Osteocyte (in vitro differentiated cells): ENCODE data around the gene ZDHHC19. TPM values are rescaled to one million over a fixed set of nuclear protein-coding genes. Genes with fewer than 3 reads are reported as not detected.

Source experiments
- DNase-seq: peaks from one replicate; pipeline ENCODE4 v3.0.0; 2021; ENCODE audit warnings: mixed read lengths; ENCODE audit not compliant: unreplicated experiment; ENCODE audit errors: extremely low spot score
- H3K27ac Mint-ChIP-seq: one replicate; pipeline ENCODE4 v1.8.0; 2021; ENCODE audit warnings: mild to moderate bottlenecking, mixed read lengths; ENCODE audit not compliant: unreplicated experiment
- H3K27me3 Mint-ChIP-seq: one replicate; pipeline ENCODE4 v1.8.0; 2021; ENCODE audit warnings: mixed read lengths; ENCODE audit not compliant: unreplicated experiment
- H3K36me3 Mint-ChIP-seq: one replicate; pipeline ENCODE4 v1.8.0; 2021; ENCODE audit warnings: mixed read lengths; ENCODE audit not compliant: unreplicated experiment
- H3K4me1 Mint-ChIP-seq: one replicate; pipeline ENCODE4 v1.8.0; 2021; ENCODE audit warnings: mixed read lengths; ENCODE audit not compliant: unreplicated experiment
- H3K4me3 Mint-ChIP-seq: one replicate; pipeline ENCODE4 v1.8.0; 2021; ENCODE audit warnings: mild to moderate bottlenecking, moderate library complexity, mixed read lengths; ENCODE audit not compliant: unreplicated experiment
- H3K9me3 Mint-ChIP-seq: one replicate; pipeline ENCODE4 v1.8.0; 2021; ENCODE audit warnings: mixed read lengths; ENCODE audit not compliant: unreplicated experiment
- long read RNA-seq: library from polyadenylated mRNA; unstranded; transcript quantifications from one replicate; pipeline ENCODE4 v2.0.0, GENCODE V29; 2021
- total RNA-seq: library from RNA; stranded (reverse); gene quantifications from 2 replicates; pipeline ENCODE4 v1.2.1, GENCODE V29; 2021
- TF ChIP-seq, protein P1 (sequence below): fragments of 200-600 bp; sonication (generic); IDR thresholded peaks from 2 replicates; pipeline ENCODE4 v1.5.0; 2021; ENCODE audit warnings: antibody characterized with exemption, mild to moderate bottlenecking, moderate library complexity

The ZDHHC19 gene
- total RNA-seq = not detected in 2 replicates
- long read RNA-seq = 0 reads

DNA sequence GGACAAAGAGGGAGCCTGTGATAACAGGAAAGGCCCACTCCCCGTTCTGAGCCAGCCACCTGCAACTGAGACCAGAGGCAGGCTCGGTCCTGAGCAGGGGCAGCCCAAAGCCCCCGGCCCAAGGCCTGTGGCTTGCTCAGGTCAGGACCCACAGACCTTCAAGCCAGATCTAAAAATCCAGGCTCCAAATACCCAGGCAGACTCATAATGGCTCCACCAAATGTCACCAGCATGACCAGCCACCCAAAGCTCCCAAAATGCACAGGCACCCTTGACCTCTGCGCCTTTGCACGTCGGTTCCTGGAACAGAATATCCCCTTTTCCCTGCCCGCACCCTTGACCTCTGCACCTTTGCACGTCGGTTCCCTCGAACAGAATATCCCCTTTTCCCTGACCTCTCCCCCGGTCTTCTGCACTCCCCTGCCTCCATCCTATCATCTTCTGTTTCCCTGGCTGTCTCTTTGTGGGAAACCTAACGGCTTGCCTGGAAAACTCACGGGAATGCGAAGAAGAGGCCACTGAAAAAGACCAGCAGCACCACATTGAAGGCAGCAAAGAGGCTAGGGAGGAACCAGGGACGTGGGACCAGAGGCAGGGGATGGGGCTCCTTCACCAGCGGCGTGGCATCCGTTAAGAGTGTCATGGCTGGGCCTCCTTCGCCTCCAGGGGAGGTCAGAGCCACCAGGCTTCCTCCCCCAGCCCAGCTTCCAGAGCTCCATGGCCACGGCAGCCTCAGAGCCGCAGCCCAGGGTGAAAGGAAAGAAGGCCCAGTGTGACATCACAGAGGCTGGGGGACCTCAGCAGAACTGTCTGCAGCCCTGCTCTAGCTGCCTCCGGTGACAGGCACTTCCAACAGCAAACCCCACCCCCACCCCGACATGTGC, at the start of gene ZDHHC19:
Gene ZDHHC19, minus strand, starts transcription at position 728 of the 884 bp plus-strand sequence. Its CDS starts 85 bp downstream, at position 643.
- Mint-ChIP-seq H3K27ac (no peak within 1 kb of the TSS), H3K4me3 (no peak within 1 kb of the TSS), H3K36me3 (no peaks in the 10 kb centered on the region), H3K4me1 (peaks cover 6% of the 10 kb centered on the region), H3K27me3 (peaks cover 9% of the 10 kb centered on the region), H3K9me3 (no peaks in the 10 kb centered on the region)
- TF ChIP-seq, protein P1, sequence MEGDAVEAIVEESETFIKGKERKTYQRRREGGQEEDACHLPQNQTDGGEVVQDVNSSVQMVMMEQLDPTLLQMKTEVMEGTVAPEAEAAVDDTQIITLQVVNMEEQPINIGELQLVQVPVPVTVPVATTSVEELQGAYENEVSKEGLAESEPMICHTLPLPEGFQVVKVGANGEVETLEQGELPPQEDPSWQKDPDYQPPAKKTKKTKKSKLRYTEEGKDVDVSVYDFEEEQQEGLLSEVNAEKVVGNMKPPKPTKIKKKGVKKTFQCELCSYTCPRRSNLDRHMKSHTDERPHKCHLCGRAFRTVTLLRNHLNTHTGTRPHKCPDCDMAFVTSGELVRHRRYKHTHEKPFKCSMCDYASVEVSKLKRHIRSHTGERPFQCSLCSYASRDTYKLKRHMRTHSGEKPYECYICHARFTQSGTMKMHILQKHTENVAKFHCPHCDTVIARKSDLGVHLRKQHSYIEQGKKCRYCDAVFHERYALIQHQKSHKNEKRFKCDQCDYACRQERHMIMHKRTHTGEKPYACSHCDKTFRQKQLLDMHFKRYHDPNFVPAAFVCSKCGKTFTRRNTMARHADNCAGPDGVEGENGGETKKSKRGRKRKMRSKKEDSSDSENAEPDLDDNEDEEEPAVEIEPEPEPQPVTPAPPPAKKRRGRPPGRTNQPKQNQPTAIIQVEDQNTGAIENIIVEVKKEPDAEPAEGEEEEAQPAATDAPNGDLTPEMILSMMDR = no peak
- DNase-seq = no peak

- no peak for DNase-seq
- Mint-ChIP-seq H3K9me3 (peaks cover 4% of the 10 kb centered on the region), H3K4me1 (peaks cover 2% of the 10 kb centered on the region), H3K27ac (no peak overlapping the region), H3K36me3 (peaks cover 27% of the 10 kb centered on the region), H3K4me3 (no peak overlapping the region), H3K27me3 (no peaks in the 10 kb centered on the region)
- TF ChIP-seq, protein P1 = no peak
These were observed 49.6 kb upstream of the ZDHHC19 start for GRCh38 chr3:196260784-196261183.

DNA sequence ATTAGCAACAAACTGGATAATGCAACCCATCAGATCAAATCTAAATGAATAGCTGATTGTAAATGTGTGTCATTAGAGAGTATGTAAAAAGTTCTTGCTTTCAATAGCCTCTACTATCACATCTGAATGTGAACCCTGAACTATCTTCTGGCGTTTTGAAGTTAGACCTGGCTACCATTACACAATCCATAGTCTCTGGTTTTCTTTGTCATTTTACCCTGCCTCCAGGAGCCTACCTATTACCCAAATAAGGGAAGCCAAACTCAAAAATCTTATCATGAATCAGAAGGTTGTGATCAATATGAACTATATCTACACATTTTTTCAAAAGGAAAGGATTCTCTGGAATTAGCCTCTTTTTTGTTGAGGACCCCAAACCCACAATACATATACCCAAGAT, 44.6 kb upstream of the ZDHHC19 start:
- no peak overlapping the region for H3K27ac Mint-ChIP-seq
- no peaks in the 10 kb centered on the region for H3K4me1 Mint-ChIP-seq
- TF ChIP-seq, protein P1 = no peak
- no peaks in the 10 kb centered on the region for H3K27me3 Mint-ChIP-seq
- no peak overlapping the region for H3K4me3 Mint-ChIP-seq
- peaks cover 11% of the 10 kb centered on the region for H3K36me3 Mint-ChIP-seq
- H3K9me3 Mint-ChIP-seq = peaks cover 2% of the 10 kb centered on the region
- DNase-seq = no peak

GRCh38 chr3:196254376-196255283, 43.4 kb upstream of the ZDHHC19 start:
- TF ChIP-seq, protein P1 = no peak
- no peaks in the 10 kb centered on the region for H3K27me3 Mint-ChIP-seq
- H3K4me1 Mint-ChIP-seq = no peaks in the 10 kb centered on the region
- no peak overlapping the region for H3K27ac Mint-ChIP-seq
- no peaks in the 10 kb centered on the region for H3K9me3 Mint-ChIP-seq
- no peak for DNase-seq
- no peak overlapping the region for H3K4me3 Mint-ChIP-seq
- peaks cover 9% of the 10 kb centered on the region for H3K36me3 Mint-ChIP-seq
